Measurements from ENCODE around the gene FBN2.

DNA sequence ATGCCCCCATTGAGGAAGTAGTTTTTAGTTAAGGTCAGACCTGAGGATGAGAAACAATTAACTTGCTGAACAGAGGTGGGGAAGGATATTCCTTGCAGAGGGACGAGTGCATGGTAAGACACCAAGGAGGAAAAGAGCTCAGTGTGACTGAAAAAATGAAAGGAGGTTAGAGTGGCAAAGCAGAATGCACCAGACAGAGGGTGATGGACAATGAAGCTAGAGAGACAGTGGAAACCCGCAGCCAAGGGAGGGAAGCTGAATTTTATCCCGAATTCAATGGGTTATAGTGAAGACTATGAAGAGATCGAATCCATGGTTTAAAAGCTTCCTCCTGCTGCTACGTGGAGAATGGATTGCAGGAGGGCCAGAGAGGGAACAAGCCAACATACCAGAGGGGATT lies 206.8 kb downstream of the FBN2 start:
- no peak for TF ChIP-seq POLR2A (IDR thresholded peaks at IDR 0.05; ENCODE audit: extremely low read depth, insufficient read length)
- TF ChIP-seq, protein P1, sequence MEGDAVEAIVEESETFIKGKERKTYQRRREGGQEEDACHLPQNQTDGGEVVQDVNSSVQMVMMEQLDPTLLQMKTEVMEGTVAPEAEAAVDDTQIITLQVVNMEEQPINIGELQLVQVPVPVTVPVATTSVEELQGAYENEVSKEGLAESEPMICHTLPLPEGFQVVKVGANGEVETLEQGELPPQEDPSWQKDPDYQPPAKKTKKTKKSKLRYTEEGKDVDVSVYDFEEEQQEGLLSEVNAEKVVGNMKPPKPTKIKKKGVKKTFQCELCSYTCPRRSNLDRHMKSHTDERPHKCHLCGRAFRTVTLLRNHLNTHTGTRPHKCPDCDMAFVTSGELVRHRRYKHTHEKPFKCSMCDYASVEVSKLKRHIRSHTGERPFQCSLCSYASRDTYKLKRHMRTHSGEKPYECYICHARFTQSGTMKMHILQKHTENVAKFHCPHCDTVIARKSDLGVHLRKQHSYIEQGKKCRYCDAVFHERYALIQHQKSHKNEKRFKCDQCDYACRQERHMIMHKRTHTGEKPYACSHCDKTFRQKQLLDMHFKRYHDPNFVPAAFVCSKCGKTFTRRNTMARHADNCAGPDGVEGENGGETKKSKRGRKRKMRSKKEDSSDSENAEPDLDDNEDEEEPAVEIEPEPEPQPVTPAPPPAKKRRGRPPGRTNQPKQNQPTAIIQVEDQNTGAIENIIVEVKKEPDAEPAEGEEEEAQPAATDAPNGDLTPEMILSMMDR (IDR thresholded peaks at IDR 0.05; ENCODE audit: low read depth, low read length), result no peak
